CD14-positive monocyte (primary cell): ENCODE measurements around the gene CHRNB1. TPM values are rescaled to one million over a fixed set of nuclear protein-coding genes. Genes with fewer than 3 reads are reported as not detected.
"Not testable (repeated sequence)": the region's sequence is repeated elsewhere in the genome, so short reads cannot be mapped to it uniquely, and the experiment has no call there.

ENCODE experiments used
- DNase-seq, 3 donors: peaks; one replicate each; pipeline ENCODE4 v3.0.0-alpha.2; 2011 to 2022
- H2AFZ ChIP-seq: 2 replicates; pipeline ENCODE4 v1.6.0; 2012; ENCODE audit warnings: mild to moderate bottlenecking, low read depth, low read length, inconsistent platforms; ENCODE audit not compliant: insufficient read depth, poor library complexity, severe bottlenecking
- H3K27ac ChIP-seq, 2 donors: 1 replicate in 1 of 2; 2 replicates in 1 of 2; pipeline ENCODE4 v1.5.1; 2012 to 2013; ENCODE audit warnings: low read length in 2 of 2, control low read depth in 1 of 2, inconsistent platforms in 1 of 2, low read depth in 1 of 2, mild to moderate bottlenecking in 1 of 2
- H3K27me3 ChIP-seq, 2 donors: one replicate each; pipeline versions ENCODE4 v1.6.0 to v1.6.1; 2011 to 2013; ENCODE audit warnings: low read length in 2 of 2; ENCODE audit not compliant: control insufficient read depth in 2 of 2, insufficient read depth in 2 of 2
- H3K36me3 ChIP-seq, 2 donors: replicated peaks in 1 of 2; 1 replicate in 1 of 2; 2 replicates in 1 of 2; pipeline versions ENCODE4 v1.5.1 to v1.6.1; 2012 to 2013; ENCODE audit warnings: low read length in 2 of 2, control low read depth in 1 of 2, inconsistent platforms in 1 of 2, mild to moderate bottlenecking in 1 of 2; ENCODE audit not compliant: insufficient read depth in 2 of 2, control insufficient read depth in 1 of 2
- H3K4me1 ChIP-seq, 2 donors: 1 replicate in 1 of 2; 2 replicates in 1 of 2; pipeline versions ENCODE4 v1.5.1 to v1.6.1; 2012 to 2013; ENCODE audit warnings: low read length in 2 of 2, control low read depth in 1 of 2, inconsistent platforms in 1 of 2, mild to moderate bottlenecking in 1 of 2, moderate library complexity in 1 of 2; ENCODE audit not compliant: insufficient read depth in 2 of 2, control insufficient read depth in 1 of 2
- H3K4me2 ChIP-seq: replicated peaks from 2 replicates; pipeline ENCODE3; 2012; ENCODE audit warnings: low read length, moderate library complexity, mild to moderate bottlenecking; ENCODE audit not compliant: poor library complexity, severe bottlenecking; ENCODE audit errors: extremely low read depth
- H3K4me3 ChIP-seq, 3 experiments: fragments of 200-600 bp in 1 of 3; sonication (generic) in 1 of 3; replicated peaks in 1 of 3; 1 replicate in 2 of 3; 2 replicates in 1 of 3; pipeline ENCODE4 v1.5.1; 2011 to 2013; ENCODE audit warnings: low read length in 3 of 3, mild to moderate bottlenecking in 3 of 3, control low read depth in 2 of 3, low read depth in 2 of 3, inconsistent platforms in 1 of 3, moderate library complexity in 1 of 3
- H3K79me2 ChIP-seq: 2 replicates; pipeline ENCODE4 v1.6.0; 2012; ENCODE audit warnings: mild to moderate bottlenecking, control low read depth, inconsistent platforms, low read length, moderate library complexity; ENCODE audit not compliant: insufficient read depth
- H3K9ac ChIP-seq: 2 replicates; pipeline ENCODE4 v1.6.0; 2017; ENCODE audit warnings: low read length, mild to moderate bottlenecking; ENCODE audit not compliant: insufficient read depth, poor library complexity, severe bottlenecking
- H3K9me3 ChIP-seq, 2 donors: replicated peaks in 1 of 2; 1 replicate in 1 of 2; 2 replicates in 1 of 2; pipeline versions ENCODE4 v1.5.1 to v1.6.1; 2012 to 2013; ENCODE audit warnings: low read length in 2 of 2, control low read depth in 1 of 2; ENCODE audit not compliant: control insufficient read depth in 1 of 2, insufficient read depth in 1 of 2
- H4K20me1 ChIP-seq: 2 replicates; pipeline ENCODE4 v1.6.0; 2012; ENCODE audit warnings: mild to moderate bottlenecking, low read length, control low read depth, moderate library complexity; ENCODE audit not compliant: insufficient read depth
- H3K27ac Mint-ChIP-seq, 7 donors: one replicate each; pipeline ENCODE4 v1.8.0; 2020; ENCODE audit warnings: mild to moderate bottlenecking in 7 of 7, mixed read lengths in 7 of 7, moderate library complexity in 6 of 7, inconsistent platforms in 2 of 7
- H3K27me3 Mint-ChIP-seq, 3 donors: one replicate each; pipeline ENCODE4 v1.8.0; 2021 to 2022; ENCODE audit warnings: low read depth in 3 of 3, mild to moderate bottlenecking in 3 of 3, mixed read lengths in 3 of 3, moderate library complexity in 3 of 3, inconsistent platforms in 1 of 3
- H3K36me3 Mint-ChIP-seq, 2 donors: one replicate each; pipeline ENCODE4 v1.8.0; 2020; ENCODE audit warnings: mixed read lengths in 2 of 2, inconsistent platforms in 1 of 2, mild to moderate bottlenecking in 1 of 2
- H3K4me1 Mint-ChIP-seq: one replicate; pipeline ENCODE4 v1.8.0; 2020; ENCODE audit warnings: mild to moderate bottlenecking, mixed read lengths
- H3K4me3 Mint-ChIP-seq, 2 donors: one replicate each; pipeline ENCODE4 v1.8.0; 2020; ENCODE audit warnings: mild to moderate bottlenecking in 2 of 2, mixed read lengths in 2 of 2, moderate library complexity in 1 of 2
- H3K9me3 Mint-ChIP-seq, 7 donors: one replicate each; pipeline ENCODE4 v1.8.0; 2020 to 2022; ENCODE audit warnings: mixed read lengths in 7 of 7, mild to moderate bottlenecking in 6 of 7, moderate library complexity in 6 of 7, inconsistent platforms in 2 of 7
- CTCF ChIP-seq: fragments of 200-600 bp; IDR thresholded peaks from one replicate; pipeline ENCODE4 v1.8.0; 2022; ENCODE audit warnings: antibody characterized with exemption, mild to moderate bottlenecking
- WGBS: methylation state at CpG from one replicate; pipeline ENCODE4 v1.1.5; 2013; ENCODE audit warnings: missing lambda C conversion rate; ENCODE audit not compliant: insufficient coverage; 5-methylcytosine and 5-hydroxymethylcytosine counted together
- intact Hi-C, 2 donors: fragments of 100-400 bp; cut with micrococcal nuclease; formaldehyde crosslinking; loops; one replicate each; pipeline versions ENCODE4 v1.15.0 to v1.15.1; 2023
- polyA plus RNA-seq, 3 donors: library from polyadenylated mRNA; depleted of rRNA in 1 of 3; unstranded in 2 of 3; stranded (reverse) in 1 of 3; fragments of 300-500 nt in 2 of 3; fragments of >200 nt in 1 of 3; fragmentation: Illumina TruSeq in 2 of 3; gene quantifications; 1 replicate in 2 of 3; 2 replicates in 1 of 3; pipeline ENCODE4 v1.2.3, GENCODE V29; 2012 to 2021

Gene CHRNB1
- polyA plus RNA-seq, 3 donors = 9.3 to 15.7 (median 14.7) TPM

GRCh38 chr17:7482742-7483088 is 37.9 kb downstream of the CHRNB1 start:
- Histone ChIP-seq H3K4me3 (peak overlapping the region in 2 of 3 experiments; percentile 75 to 87), H3K9ac (peak overlapping the region; percentile 91), H4K20me1 (peaks cover 31% of the 10 kb centered on the region), H3K4me2 (peak overlapping the region; percentile 75), H2AFZ (peak overlapping the region; percentile 73), H3K4me1 (peaks cover 50 to 64% of the 10 kb centered on the region in 2 donors), H3K27ac (peak overlapping the region; percentile 95 to 98), H3K79me2 (peaks cover 57% of the 10 kb centered on the region)
- peak overlapping the region; percentile 93 to 97 for H3K4me3 Mint-ChIP-seq
- H3K27me3 ChIP-seq, H3K36me3 Mint-ChIP-seq, H3K9me3 Mint-ChIP-seq, H3K9me3 ChIP-seq, DNase-seq, H3K27me3 Mint-ChIP-seq, H3K36me3 ChIP-seq: not testable (repeated sequence)
- 84% methylated on average over 4 of the region's 6 CpGs for WGBS
- peak overlapping the region; percentile 99 to 100 (median 100) for H3K27ac Mint-ChIP-seq
- intact Hi-C loops = loop anchor here in 1 of 2 donors (5.0 to 10.0 kb wide), 4 partner anchors 90 to 360 kb away; partner anchors contain the start of genes DVL2, KCTD11, PHF23 and TMEM95
- peaks cover 68% of the 10 kb centered on the region for H3K4me1 Mint-ChIP-seq

GRCh38 chr17:7483255-7484066 is 38.6 kb downstream of the CHRNB1 start:
- peak; percentile 89 to 91 (median 90) for DNase-seq
- Mint-ChIP-seq H3K4me1 (peaks cover 67% of the 10 kb centered on the region), H3K36me3 (peaks cover 6 to 7% of the 10 kb centered on the region in 2 donors), H3K4me3 (peak overlapping the region; percentile 93 to 97), H3K27ac (peak overlapping the region; percentile 99 to 100 (median 100)), H3K9me3 (no peaks in the 10 kb centered on the region), H3K27me3 (peaks cover 0 to 3% (median 2%) of the 10 kb centered on the region in 3 donors)
- Histone ChIP-seq H4K20me1 (peaks cover 39% of the 10 kb centered on the region), H3K79me2 (peaks cover 61% of the 10 kb centered on the region), H3K9me3 (no peaks in the 10 kb centered on the region), H3K4me2 (peak overlapping the region; percentile 75), H3K36me3 (peaks cover 0 to 8% of the 10 kb centered on the region in 2 donors), H2AFZ (peak overlapping the region; percentile 73), H3K27ac (peak overlapping the region; percentile 95 to 98), H3K4me1 (peaks cover 43 to 61% of the 10 kb centered on the region in 2 donors), H3K4me3 (peak overlapping the region; percentile 75 to 90 (median 87)), H3K27me3 (no peaks in the 10 kb centered on the region), H3K9ac (peak overlapping the region; percentile 91)
- WGBS = 0% methylated on average over 19 of the region's 38 CpGs
- TF ChIP-seq CTCF = no peak
- intact Hi-C loops = loop anchor here (1.0 to 10.0 kb wide), 6 partner anchors 47 to 359 kb away; partner anchors contain the start of genes DVL2 (in 1 of the 2), KCTD11 (in 1 of the 2), PHF23 (in 1 of the 2) and TMEM102 (in 1 of the 2)
